Activated B cell treated with CpG ODN at 0.5 μM for 24 hours (primary cell): ENCODE results near the gene FAF1. TPM values are rescaled to one million over a fixed set of nuclear protein-coding genes. Genes with fewer than 3 reads are reported as not detected.

Experiments used
- ATAC-seq: fragments of 200-7000 bp; cut with Tn5 transposase; one replicate; pipeline ENCODE4 v1.10.0; 2021; ENCODE audit warnings: low read depth, mild to moderate bottlenecking, moderate library complexity
- CTCF ChIA-PET: fragments of 350-600 bp; sonication (Branson Sonifier 250); formaldehyde crosslinking; loops from one replicate; lab custom pipeline; 2021; ENCODE audit warnings: antibody characterized with exemption; lab: Charles Lee
- POLR2A ChIA-PET: fragments of 350-600 bp; sonication (Branson Sonifier 250); formaldehyde crosslinking; loops from one replicate; lab custom pipeline; 2021; ENCODE audit warnings: antibody characterized with exemption; lab: Charles Lee
- DNase-seq: peaks from one replicate; pipeline ENCODE4 v3.0.0; 2022
- H3K27ac Mint-ChIP-seq: one replicate; pipeline ENCODE4 v1.8.0; 2020; ENCODE audit warnings: mixed read lengths
- H3K27me3 Mint-ChIP-seq: one replicate; pipeline ENCODE4 v1.8.0; 2021; ENCODE audit warnings: mixed read lengths
- H3K36me3 Mint-ChIP-seq: one replicate; pipeline ENCODE4 v1.8.0; 2021; ENCODE audit warnings: low read depth, mixed read lengths
- H3K4me1 Mint-ChIP-seq: one replicate; pipeline ENCODE4 v1.8.0; 2021; ENCODE audit warnings: mixed read lengths
- H3K4me3 Mint-ChIP-seq: one replicate; pipeline ENCODE4 v1.8.0; 2020; ENCODE audit warnings: mild to moderate bottlenecking, mixed read lengths
- H3K9me3 Mint-ChIP-seq: one replicate; pipeline ENCODE4 v1.8.0; 2020; ENCODE audit warnings: mixed read lengths
- CTCF ChIP-seq: fragments of 200-600 bp; IDR thresholded peaks from one replicate; pipeline ENCODE4 v1.8.0; 2022; ENCODE audit warnings: antibody characterized with exemption, mild to moderate bottlenecking
- intact Hi-C: fragments of 100-400 bp; cut with micrococcal nuclease; formaldehyde crosslinking; loops from one replicate; pipeline ENCODE4 v1.15.1; 2024
- total RNA-seq: library from RNA; stranded (reverse); gene quantifications from 2 replicates; pipeline ENCODE4 v1.2.3, GENCODE V29; 2022

FAF1 gene
- total RNA-seq, 1 donor from 2014 or later: 61.7 TPM

DNA sequence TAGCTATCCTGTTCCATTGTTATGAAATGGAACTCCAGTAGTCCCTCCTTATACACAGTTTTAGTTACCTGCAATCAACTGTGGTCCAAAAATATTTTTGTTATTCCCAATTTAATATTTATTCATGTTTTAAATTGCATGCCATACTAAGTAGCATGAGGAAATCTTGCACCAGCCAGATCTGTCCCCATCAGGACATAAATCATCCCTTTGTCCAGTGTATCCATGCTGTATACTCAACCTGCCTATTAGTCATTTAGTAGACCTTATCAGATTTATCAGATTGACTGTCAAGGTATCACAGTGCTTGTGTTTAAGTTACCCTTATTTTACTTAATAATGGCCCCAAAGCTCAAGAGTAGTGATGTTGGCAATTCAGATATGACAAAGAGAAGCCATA is 328.9 kb downstream of the FAF1 start:
- ATAC-seq (no peak), DNase-seq (no peak)
- intact Hi-C loops: no loop called here
- Mint-ChIP-seq H3K4me3 (no peak overlapping the region), H3K4me1 (no peaks in the 10 kb centered on the region), H3K9me3 (no peaks in the 10 kb centered on the region), H3K36me3 (no peaks in the 10 kb centered on the region), H3K27me3 (no peaks in the 10 kb centered on the region), H3K27ac (no peak overlapping the region)
- ChIA-PET CTCF (no interaction called here), POLR2A (no interaction called here)
- TF ChIP-seq CTCF: no peak

DNA sequence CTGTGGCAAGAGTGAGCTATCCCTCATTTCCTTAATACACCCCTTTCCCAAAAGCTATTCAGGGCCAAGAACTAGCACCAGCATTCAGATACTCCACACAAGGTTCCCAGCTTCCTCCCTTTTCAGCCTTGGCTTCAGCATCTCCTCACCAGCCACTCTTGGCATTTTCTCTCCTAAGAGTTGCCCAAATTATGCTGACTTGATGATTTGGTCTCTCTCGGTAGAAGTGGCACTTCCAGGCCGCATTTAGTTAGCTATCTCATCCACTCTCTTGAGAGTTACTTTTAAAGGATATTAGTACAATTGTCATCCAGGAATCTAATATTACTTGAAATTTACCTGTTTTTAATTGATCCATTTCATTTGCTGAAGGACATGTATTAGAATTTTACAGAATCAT is 337.8 kb downstream of the FAF1 start:
- Mint-ChIP-seq H3K4me1 (peaks cover 2% of the 10 kb centered on the region), H3K27me3 (no peaks in the 10 kb centered on the region), H3K36me3 (peaks cover 12% of the 10 kb centered on the region), H3K27ac (no peak overlapping the region), H3K9me3 (peaks cover 6% of the 10 kb centered on the region), H3K4me3 (no peak overlapping the region)
- DNase-seq (no peak), ATAC-seq (no peak)
- intact Hi-C loops: no loop called here
- POLR2A ChIA-PET: no interaction called here
- CTCF ChIA-PET: no interaction called here
- TF ChIP-seq CTCF: no peak

DNA sequence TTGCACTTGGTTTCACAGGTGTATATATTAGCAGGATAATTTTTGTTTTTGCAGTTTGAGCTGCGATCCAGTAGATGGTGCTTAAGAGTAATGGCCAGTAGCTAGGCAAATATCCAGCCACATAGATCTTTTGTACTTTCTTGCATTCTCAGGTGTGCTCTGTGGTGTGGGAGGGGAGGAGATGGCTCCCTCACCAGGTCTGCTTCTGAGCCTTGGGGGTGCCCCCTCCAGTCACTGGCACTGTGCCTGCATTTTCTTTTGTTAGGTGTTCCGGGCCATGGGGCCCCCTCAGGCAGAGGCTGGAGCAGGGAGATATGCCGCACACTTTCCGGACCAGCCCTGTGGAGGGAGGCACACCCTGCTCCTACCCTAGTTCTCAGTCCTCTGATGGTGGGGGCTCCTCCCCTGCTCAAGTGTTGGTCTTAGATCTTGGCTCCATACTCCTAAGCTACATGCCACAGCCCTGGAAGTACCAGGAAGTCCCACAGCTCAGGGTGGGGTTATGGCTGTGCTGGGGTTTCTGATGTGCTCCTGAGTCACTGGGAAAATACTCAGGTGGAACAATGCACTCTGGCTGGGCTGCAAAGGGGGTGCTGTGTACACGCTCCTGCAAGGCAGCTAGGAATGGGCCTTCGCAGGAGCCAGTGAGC is 339.3 kb downstream of the FAF1 start:
- intact Hi-C loops: no loop called here
- DNase-seq (no peak), ATAC-seq (no peak)
- Mint-ChIP-seq H3K4me3 (no peak overlapping the region), H3K9me3 (peaks cover 10% of the 10 kb centered on the region), H3K27ac (no peak overlapping the region), H3K36me3 (peaks cover 12% of the 10 kb centered on the region), H3K4me1 (peaks cover 2% of the 10 kb centered on the region), H3K27me3 (no peaks in the 10 kb centered on the region)
- POLR2A ChIA-PET: no interaction called here
- no peak for TF ChIP-seq CTCF
- CTCF ChIA-PET: no interaction called here

GRCh38 chr1:50615036-50615750 is 344.9 kb downstream of the FAF1 start:
- Mint-ChIP-seq H3K4me1 (peaks cover 11% of the 10 kb centered on the region), H3K27ac (no peak overlapping the region), H3K27me3 (no peaks in the 10 kb centered on the region), H3K4me3 (no peak overlapping the region), H3K36me3 (peaks cover 3% of the 10 kb centered on the region), H3K9me3 (peaks cover 10% of the 10 kb centered on the region)
- ATAC-seq (no peak), DNase-seq (no peak)
- ChIA-PET POLR2A (no interaction called here), CTCF (no interaction called here)
- no peak for TF ChIP-seq CTCF
- intact Hi-C loops: no loop called here

- no peaks in the 10 kb centered on the region for H3K27me3 Mint-ChIP-seq
- no peak for TF ChIP-seq CTCF
- intact Hi-C loops: no loop called here
- no peak overlapping the region for H3K27ac Mint-ChIP-seq
- H3K36me3 Mint-ChIP-seq: peaks cover 12% of the 10 kb centered on the region
- H3K4me1 Mint-ChIP-seq: peaks cover 11% of the 10 kb centered on the region
- ChIA-PET POLR2A (no interaction called here), CTCF (no interaction called here)
- ATAC-seq (no peak), DNase-seq (no peak)
- no peak overlapping the region for H3K4me3 Mint-ChIP-seq
- H3K9me3 Mint-ChIP-seq: peaks cover 2% of the 10 kb centered on the region
Measured at GRCh38 chr1:50611675-50612074, 348.4 kb downstream of the FAF1 start.
